Measurements from ENCODE around the gene MRPS6.

The MRPS6 gene

GRCh38 chr21:34072145-34073031 is 990 bp upstream of the MRPS6 start:
- peak; percentile 7 for DNase-seq

DNA sequence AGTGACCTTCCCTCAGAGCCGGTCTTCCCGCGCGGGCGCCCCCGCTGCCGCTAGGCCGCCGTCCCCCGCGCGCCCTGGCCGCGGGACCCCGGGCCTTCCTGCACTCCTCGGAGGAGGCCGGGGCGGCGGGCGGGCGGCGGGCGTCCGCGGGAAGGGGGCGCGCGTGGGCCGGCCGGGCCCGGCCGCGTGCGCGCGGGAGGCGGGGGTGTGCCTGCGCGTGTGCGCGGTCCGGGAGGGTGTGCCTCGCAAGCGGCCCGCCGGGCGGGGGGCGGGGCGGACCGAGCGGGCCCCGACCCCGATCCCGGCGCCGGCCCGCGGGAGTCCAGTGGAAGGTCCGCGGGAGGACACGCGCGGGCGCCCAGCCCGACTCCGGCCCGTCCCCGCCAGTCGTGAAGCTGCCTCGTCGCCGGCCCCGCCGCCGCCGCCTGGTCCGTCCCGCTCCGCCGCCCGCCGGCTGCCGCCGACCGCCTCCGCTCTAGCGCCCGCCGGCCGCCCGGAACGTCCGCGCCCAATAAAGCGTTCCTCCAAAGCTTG is 438 bp downstream of the MRPS6 start:
- DNase-seq: peak; percentile 20

DNA sequence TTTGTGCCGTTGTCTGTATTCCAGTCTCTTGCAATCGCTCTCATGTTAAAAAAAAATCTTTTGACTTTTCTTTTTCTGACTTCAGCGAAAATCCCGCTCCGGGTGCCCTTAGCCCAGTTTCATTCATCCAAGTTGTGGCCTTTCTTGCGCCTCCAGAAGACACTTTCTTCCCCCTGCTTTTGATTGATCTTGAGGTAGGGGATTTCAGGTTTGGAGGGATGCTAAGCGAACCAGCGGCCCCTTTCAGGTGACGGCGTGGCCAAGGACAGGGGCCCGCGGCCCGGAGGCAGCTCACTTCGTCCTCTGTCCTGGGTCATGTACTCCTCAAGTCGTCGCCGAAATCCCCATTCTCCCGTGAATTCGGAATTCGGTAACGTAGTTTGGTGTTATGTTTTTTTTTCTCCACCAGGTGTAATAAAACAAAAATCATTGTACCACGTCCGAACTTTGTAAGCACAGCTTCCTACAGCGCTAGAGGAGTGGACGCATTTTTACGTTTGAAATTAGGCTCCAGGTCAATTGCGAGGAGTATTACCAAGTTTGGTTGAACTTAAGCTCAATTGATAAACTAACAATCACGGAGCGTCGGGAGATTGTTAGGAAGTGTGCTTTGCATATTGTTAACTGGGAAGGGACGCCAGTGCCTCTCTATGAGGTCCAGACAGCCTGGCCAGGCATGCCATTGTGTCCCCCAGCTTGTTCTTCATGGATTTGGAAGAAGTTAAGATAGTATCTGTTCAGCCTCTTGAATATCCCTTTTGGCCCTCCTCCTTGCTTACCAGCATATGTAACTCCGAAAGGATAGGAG is 1.1 kb downstream of the MRPS6 start:
- no peak for DNase-seq

DNA sequence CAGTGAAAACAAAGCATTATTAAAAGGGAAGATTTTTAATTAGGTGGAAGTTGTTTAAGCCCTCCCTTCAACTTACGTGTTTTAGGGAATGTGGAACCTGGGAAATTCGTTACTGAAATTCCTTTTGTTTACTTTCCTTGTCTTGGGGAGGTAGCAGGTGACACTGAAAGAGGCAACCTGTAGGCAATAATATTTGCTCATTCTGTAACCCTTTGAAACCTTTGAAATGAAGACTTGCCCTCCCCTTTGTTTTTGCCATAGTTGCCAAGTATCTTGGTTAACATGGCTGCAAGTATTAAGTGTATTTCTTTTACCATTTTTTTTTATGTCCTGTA is 1.7 kb downstream of the MRPS6 start:
- no peak for DNase-seq

DNA sequence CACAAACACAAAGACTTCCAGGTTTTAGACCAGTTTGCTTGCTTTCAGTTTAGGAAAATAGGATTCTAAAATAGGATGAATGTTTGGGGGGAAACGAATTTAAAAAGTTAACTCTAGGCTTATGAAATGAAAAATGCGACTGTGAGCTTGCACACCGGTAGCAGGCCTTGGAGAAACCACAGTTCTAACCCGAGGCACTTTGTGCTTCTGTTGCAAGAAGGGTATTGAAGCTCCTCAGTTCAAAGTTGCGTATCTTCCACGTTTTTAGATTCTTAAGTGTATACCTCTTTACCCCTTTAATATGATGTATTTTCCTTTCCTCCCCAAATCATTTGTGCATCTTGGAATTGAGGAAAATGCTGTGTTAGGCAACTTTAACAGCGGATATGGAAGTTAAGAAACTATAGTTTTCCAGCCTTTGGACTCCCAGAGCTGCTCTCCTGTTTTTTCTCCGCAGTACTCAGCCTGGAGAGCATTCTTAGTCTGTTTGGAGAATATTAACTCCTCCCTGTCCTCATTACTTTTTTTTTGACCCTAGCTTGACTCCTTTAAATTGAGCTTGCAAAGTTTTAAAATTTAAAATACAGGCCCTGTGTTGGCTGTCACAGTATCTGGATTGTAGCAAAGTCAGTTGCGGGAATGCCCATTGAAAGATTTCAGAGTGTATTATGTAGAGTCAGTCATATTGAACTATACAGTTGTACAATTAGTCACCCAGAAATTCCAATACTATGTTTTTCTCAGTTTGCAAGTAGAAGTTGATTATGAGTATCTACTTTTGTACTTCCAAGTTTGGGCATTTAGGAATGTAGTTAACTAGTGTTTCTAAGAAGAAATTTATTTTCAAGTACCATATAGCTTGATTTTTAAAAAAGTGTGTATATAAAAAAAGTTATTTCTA is 2.6 kb downstream of the MRPS6 start:
- DNase-seq: no peak

DNA sequence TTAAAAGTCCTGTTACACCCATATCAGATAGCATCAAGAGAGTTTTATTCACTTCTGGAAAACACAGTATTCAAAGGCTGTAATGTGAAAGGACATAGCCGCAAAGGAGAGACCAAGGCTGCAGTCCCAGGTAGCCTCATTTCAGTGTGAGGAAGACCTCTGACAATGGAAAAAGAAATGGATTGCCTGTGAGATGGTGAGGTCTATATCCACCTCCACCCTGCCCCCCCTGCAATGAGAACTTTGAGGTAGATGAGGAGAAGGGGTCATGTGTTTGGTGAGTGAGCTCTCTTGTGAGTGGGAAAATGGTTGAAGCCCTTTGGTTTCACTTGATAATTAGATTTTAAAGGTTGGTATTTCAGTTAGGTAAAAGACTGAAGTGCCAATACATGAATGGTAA is 3.5 kb downstream of the MRPS6 start:
- DNase-seq: no peak

GRCh38 chr21:34077888-34078287 is 4.5 kb downstream of the MRPS6 start:
- no peak for DNase-seq

DNA sequence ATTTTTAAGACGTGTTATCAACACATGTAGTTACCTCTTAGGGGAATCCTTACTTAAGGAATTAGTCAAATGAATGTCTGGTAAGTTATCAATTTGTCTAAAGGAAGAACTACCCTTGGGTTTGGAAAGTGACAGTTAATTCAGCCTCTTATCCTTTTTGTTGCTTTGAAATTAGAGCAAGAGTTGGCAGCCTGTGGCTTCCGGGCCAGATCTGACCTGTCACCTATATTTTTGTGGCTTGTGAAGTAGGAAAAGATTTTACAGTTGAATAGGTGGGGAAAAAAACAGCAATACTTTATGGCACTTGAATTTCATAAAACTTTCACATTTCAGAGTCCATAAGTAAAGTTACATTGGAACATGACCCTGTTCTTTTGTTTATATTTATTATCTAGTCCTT is 5.5 kb downstream of the MRPS6 start:
- DNase-seq: no peak

GRCh38 chr21:34080710-34081109 is 7.3 kb downstream of the MRPS6 start:
- DNase-seq: no peak

DNA sequence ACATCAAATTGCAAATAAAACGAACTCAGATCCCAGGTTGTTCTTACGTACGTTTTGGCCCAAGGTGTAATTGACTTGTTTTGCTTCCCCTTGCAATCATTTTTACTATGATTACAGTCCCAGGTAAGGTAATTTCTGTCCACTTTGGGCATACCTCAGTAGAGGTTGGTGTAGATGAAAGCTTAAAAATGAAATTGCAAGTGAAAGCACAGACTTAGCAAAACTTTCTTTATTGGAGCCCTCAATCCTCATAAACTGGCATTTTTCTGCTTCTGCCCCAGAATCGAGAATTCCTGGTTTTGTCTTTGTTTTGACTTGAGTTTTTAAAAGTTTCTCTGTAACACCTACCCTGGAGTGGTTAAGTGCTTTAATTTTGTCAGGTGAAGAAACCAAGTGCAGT is 9.4 kb downstream of the MRPS6 start:
- DNase-seq: no peak

DNA sequence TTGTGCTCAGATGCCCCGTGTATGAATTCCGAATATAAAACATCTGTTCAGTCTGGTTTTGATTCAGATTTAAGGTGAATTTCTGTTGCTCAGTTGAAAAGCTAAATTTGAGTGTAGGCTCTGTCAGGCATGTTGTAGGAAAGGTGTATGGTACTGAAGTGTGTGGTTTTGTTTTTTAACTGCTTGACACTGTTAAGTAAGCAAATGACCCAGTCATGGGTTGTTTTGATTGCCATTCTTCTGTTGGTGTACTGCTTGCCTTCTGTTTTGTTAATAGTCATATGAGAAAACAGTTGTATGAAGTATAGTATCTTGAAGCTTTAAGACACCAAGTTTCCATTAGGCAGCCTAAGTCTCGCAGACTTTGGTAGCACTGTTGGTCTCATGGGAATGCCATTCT is 10.0 kb downstream of the MRPS6 start:
- no peak for DNase-seq

DNA sequence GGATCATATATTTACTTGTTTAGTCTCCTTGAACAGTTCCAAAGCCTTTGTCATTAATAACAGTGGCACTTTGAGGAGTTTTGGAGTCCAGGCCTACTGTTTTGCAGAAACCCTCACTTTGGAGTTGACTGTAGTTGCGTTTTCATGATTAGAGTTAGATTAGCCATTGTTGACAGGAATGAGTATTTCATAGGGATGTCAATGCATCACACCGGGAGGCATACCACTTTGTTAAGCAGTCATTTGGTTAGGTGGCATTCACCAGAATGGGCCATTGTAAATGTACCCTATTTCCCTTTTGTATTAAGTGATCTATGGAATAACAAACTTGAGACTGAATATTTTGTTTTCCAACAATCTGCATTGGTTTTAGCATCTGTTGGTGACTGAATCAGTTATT is 11.8 kb downstream of the MRPS6 start:
- DNase-seq: no peak

GRCh38 chr21:34086887-34087306 is 13.5 kb downstream of the MRPS6 start:
- no peak for DNase-seq

DNA sequence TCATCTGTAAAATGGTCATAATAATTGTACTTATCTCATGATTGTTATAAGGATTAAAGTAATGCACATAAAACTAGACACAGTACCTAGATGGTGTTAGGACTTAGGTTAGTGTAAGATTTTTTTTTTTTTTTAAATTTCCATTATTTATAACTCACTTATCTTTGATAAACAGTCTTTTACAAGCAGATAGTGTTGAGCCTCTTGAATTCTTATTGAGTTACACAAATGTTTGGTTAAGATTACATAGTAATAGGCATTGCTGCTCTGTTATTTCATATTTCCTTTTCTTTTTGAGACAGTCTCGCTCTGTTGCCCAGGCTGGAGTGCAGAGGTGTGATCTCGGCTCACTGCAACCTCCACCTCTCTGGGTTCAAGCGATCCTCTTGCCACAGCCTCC is 15.4 kb downstream of the MRPS6 start:
- DNase-seq: no peak

- no peak for DNase-seq
These were observed 17.7 kb downstream of the MRPS6 start for GRCh38 chr21:34091032-34091431.

DNA sequence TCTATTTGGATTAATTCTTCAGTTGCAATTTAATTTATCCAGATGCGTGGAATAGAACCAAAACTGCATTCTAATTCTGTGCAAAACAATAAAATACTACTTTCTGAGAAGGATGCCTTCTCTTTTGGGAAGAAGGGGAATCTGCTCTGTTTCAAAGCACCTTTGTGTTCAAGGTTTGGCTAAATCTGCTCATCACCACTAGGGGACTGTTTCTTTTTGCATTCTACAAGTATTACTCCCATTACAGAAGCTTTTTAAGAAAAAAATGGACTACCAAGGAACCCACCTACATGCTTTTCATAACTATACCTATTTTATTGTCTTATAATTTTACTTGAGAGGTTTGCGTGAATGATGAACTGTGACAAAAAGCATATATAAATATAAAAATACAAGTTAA is 18.2 kb downstream of the MRPS6 start:
- no peak for DNase-seq

DNA sequence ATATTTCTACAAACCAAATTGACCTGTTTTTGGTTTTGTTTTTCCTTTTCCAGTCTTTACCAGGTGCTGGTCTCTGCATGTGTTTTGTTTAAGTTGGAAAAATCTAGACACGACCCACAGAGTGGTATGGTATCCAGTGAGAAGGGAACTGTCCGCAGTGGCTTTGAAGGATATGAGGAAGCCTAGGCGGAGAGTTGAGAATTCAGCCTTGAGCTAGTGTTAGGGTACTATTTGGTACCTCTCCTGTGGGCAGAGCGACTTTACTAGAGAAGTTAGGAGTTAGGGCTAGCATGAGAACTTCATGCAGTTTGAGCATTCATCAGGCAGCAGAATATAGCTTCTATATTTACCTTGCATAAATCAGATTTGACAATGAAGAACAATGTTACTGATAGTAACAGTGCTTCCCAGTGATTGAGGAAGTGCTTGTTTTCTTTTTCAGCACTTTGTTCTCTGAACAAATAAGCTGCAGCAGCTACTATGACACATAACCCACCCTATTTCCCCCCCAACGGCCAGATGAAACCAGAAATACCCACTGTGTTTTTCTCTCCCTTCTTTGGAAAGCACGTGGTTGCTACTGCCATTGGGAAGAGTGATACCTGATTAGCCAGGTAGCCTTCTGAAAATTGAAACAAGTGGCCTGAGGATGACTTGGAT is 19.0 kb downstream of the MRPS6 start:
- no peak for DNase-seq

DNA sequence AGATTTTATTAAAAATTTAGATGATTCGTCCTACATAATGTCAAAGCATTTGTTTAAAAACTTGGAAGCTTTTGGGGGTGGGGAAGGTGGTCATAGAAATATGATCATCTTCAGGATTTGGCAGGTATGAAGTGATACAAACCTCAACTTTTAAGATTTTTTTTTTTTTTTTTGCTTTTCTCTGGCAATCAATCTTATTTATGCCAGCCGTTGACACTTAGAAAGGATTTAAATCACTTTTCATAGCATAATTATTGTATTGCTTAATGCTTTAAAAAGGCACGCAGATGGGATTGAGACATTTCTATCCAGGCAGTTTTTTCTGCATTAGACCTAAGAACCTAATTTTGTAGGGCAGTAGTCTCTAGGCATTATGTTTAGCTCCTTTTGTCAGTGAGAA is 19.7 kb downstream of the MRPS6 start:
- no peak for DNase-seq

GRCh38 chr21:34094949-34095348 is 21.6 kb downstream of the MRPS6 start:
- DNase-seq: no peak

DNA sequence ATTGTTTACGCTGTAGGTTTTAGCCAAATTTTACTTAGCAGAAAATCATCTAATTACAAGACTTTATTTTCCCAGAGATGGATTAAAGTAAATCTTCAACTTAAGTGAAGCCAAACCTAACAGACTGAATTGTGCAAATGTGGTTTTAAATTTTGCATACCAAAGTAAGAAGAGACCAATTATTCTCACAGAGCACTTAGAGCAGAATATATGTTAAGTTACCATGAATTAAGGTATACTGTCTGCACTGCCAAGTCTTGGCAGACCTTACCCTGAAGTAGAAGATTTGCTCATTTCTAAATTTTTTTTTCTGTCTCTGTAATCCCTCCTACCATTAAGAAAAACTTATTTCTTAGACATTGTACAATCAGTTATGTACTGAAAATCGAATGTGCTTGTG is 24.1 kb downstream of the MRPS6 start:
- no peak for DNase-seq

GRCh38 chr21:34100337-34100736 is 27.0 kb downstream of the MRPS6 start:
- no peak for DNase-seq

DNA sequence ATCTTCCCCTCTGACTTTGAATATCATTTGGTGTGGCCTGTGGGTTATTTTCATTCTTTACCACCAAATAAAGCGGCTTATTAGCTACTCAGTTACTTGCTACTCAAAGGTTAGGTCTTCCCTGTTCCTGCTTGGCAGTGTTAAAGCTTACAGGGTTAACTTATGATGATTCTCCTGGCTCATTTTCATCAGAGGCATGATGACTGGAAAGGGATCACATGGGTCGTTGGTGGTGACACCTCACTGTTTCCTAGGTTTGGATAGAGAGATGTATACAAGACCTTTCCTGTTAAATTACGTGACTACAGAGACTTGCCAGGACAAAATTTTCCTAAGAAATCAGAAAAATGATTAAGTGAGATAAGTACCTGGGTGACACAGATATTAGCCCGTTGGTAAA is 27.4 kb downstream of the MRPS6 start:
- DNase-seq: no peak

All from effector CD4-positive, alpha-beta T cell (primary cell).